Activated CD4-positive, alpha-beta T cell treated with anti-CD3 and anti-CD28 coated beads, Interleukin-2, Interleukin-6, amounts not matched to agents 100 ng/mL and 50 ng/mL, durations not matched to agents 16 hours and 8 hours (primary cell): ENCODE measurements around the gene MVB12B.

Experiments used
- DNase-seq: peaks from one replicate; pipeline ENCODE4 v3.0.0-alpha.2; 2020

The MVB12B gene

GRCh38 chr9:126496781-126497659 is 170.4 kb downstream of the MVB12B start:
- no peak for DNase-seq

DNA sequence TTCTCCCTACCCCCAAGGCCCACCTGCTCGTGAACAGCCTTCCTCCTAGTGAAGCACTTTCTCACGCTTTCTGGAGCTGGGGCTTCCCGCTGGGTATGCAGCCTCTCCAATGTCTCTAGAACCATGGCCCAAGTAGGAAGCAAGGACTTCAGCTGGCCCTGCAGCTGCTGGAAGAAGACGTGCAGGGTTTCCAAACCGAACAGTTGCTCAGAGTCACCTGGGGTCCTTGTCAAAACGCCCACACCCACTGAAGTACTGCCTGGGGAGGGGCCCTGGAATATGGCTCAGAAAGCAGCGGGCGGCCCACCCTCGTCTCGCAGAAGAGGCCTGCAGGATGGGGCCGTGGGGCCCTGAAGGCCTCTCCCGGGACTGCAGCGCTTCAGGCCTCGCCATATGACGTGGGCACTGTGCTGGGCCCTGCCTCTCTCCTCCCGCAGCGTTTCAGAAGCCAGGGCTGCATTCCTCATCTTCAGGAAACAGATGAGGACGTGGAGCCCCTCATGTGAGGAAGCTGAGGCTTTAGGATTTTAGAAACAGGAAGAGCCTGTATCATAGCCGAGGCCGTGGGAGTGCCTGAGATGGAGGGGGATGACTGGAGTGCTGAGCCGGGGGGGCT is 171.1 kb downstream of the MVB12B start:
- no peak for DNase-seq

GRCh38 chr9:126498331-126498730 is 171.7 kb downstream of the MVB12B start:
- no peak for DNase-seq

DNA sequence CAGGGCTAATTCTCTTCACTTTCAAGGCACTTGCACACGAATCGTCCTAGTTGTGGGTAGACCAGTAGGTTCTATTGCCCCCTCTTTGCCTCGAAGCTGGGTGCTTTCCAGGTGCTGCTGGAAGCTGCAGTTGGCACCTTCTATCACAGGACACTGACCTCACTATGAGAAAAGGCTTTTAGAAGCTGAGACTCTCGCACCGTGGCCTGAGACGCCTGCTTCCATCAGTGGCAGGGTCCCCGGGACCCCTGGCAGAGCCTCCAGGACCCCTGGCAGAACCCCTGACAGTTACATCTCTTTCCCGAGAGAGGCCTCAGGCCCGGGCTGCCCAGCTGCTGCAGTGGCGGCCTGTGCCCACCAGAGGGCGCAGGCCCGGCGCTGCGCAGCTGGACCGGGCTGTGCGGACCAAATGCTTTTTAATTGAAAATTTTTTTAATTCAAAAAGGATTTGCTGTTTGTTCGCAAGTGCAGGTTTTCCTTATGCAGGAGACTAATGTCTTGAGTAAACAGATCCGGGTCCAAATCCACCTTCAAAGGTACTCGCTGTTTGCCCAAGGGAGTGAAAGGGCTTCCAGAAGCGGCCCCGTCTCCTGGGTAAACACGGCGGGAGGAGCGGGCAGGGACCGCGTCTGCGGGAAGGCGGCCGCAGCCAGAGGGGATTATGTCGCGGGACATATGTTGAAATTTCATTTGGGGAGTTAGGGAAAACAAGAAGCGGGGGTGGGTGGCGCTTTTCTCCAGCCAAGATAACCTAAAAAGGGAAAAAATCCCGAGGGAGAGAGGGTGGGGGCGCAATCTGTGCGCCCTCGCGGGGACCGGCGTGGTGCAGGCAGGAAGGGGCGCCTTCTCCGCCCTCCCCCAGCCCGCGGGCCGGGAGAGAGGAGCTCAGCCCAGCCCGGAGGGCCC is 172.6 kb downstream of the MVB12B start:
- peak; percentile 55 for DNase-seq

DNA sequence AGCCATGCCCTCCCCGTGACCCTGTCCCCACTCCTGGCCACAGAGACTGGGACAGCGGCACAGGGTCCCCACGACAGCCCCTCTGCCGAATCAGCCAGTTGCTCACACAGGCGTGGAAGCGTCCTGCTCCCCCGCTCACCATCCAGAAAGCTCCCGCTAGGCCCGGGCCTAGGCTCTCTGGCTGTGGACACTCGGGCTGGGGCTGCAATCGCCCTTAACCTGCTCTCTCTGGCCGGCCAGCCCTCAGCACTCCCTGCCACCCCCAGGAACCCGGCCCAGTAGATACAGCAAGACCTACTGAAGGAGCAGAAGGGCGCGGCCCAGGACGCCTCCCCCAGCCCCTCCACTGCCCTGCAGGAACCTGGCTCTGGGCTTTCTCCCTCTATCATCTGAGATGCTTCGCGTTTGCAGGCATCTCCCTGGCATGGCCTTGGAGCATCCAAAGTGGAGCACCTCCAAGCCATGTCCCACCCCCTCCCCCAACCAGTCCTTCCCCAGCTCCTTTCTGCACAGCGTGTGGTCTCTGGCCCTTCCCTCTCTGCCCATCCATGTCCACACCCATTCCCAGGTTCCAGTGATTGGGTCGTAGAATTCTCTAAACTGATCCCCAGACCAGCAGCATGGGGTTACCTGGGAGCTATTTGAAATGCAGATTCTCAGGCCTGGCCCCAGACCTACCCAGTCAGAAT is 173.4 kb downstream of the MVB12B start:
- DNase-seq = no peak

DNA sequence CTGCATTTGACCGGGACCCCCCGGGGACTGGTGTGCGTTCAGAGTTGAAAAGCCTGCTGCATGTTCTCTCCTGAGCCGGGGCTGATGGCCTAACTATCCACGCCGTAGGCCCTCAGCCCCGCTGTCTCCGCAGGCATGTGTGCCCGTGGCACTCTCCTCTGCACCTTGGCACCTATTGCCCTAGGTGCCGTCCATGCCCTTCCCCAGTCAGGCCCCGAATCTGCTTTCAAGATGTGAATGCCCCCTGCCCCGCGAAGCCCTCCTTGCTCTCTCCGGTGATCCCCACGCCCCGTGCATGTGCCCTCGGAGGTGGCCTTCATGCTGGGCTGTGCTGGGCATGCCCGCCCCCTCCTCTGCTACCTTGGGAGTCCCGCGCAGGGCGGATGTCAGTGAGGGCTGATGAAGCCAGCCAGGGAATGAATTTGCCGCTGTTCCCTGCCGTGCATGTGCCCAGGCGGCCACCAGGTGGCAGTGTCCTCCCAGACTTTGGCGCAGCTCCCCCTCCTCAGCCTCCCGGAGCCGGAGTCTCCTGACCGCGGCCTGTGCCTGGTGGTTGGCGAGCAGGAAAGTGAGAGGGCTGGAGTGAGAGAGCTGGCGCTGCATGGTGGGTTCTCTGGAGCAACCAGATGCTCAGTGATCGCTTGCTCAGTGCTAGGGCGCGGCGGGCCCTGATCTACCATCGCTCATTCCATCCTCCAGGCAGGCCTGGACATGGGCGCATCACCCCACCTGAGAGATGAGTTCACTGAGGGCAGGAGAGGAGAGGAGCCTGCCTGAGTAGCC is 174.2 kb downstream of the MVB12B start:
- DNase-seq = peak; percentile 79

GRCh38 chr9:126501383-126502331 is 175.0 kb downstream of the MVB12B start:
- DNase-seq = no peak

- no peak for DNase-seq
Measured at GRCh38 chr9:126502417-126503332, 176.0 kb downstream of the MVB12B start.

GRCh38 chr9:126503333-126504085 is 176.9 kb downstream of the MVB12B start:
- no peak for DNase-seq

- no peak for DNase-seq
Measured at GRCh38 chr9:126504086-126504976, 177.7 kb downstream of the MVB12B start.

- DNase-seq = no peak
Measured at GRCh38 chr9:126504977-126505455, 178.4 kb downstream of the MVB12B start.

DNA sequence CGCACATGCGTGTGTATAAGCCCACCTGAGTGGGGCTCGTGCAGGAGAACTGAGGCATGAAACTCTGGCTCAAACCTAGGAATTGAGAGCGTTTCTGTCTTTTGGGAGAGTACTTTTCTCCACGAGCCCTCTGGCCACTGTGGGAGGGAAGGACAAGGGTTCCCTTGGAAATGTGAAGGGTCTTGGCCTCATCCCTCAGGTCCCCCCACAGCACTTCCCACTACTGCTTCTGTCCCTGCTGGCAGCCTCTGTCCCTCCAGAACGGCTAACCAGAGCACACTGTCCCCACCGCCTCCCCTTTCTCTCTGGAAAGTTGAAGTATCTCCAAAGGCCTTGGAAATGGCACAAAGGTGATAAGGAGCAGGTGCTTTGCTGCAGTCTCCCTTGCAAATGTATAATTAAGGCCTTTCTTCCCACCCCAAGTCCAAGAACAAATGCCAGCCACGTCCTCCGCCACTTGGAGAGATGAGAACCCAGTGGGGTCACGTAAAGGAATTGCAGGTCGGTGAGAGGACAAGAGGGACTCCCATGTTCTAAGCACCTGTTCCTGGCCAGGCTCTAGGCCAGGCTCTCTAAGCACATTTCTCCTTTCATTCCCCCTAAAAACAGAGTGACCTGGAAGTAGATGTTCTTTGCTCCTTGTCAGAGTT is 179.2 kb downstream of the MVB12B start:
- no peak for DNase-seq

DNA sequence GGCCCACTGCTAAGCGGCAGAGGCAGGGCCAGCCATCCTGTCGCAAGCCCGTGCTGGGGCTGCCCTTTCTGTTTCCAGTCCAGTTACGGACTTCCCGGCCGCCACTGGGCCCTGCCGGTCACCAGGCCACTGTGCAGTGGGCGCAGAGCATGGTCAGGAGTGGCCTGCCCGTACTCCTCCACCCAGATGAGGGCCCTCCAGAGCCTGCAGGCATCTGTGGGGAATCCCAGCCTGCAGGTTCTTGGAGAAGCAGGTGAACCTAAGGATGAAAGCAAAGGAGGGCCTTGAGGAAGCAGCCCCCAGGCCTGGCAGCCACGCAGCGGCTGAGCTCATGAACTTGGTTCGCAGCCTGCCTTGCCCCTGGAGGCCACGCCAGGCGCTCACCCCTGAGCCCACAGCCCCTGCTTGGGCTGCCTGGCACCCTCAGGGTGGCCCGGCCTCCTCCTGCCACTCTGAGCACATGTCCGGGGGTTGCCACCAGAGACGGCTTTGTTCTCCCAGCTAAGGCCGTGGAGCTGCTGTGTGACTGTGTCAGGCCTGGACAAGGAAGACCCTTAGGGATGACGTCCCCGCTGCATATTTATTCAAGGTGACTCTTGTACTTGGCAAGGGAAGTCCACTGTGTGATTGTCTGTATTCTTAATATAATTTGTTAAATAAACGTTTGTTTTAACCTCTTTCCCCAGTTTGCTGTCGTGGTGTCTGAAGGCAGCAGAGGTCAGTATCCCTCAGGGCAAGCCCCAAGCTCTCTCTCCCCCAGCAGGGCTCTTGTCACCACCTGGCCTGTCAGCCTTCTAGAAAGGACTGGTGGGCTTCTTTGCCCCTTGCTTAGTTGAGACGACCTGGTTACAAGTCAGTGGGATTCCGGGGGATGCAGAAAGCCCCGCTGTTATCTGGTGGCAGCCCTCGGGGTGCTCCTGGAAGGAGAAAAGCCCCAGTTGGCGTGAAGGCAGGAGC is 180.0 kb downstream of the MVB12B start:
- no peak for DNase-seq

DNA sequence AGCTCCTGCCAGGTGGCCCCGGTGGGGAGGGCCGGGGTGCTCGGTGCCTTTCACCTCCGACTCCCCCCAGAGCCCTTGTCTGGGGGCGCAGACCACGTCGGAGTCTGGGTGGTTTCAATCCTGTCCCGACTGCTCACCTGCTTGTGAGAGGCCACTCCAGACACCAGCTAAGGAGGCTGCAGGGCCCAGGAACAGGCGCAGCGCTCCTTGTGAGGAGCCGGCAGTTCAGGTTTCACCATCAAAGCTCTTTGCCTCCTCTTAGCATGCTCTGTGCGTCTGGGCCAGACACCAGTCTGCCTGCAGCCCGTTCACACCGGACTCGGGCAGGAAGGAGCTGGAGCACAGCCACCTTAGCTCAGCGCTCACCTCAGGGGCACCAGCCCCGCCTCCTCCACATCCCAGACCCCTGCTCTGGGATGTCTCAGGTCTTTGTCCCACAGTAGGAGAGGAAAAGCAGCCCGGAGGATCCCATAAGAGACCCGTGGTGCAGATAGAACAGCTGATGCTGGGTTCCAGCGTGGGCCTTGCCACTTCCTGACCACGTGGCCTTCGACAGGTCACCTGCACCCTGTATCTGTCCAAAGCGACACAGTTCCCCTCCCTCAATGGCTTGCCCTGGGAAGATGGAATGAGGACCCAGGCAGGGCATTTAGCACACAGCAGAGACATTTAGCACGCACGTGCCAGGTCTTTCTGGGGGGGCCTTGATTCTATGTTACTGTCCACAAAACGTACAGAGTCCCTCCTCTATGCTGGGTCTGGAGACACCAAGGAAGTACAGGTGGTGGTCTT is 180.9 kb downstream of the MVB12B start:
- DNase-seq = no peak

- no peak for DNase-seq
Measured at GRCh38 chr9:126508171-126508591, 181.6 kb downstream of the MVB12B start.
